ENCODE measurements around the gene UPF1.

DNA sequence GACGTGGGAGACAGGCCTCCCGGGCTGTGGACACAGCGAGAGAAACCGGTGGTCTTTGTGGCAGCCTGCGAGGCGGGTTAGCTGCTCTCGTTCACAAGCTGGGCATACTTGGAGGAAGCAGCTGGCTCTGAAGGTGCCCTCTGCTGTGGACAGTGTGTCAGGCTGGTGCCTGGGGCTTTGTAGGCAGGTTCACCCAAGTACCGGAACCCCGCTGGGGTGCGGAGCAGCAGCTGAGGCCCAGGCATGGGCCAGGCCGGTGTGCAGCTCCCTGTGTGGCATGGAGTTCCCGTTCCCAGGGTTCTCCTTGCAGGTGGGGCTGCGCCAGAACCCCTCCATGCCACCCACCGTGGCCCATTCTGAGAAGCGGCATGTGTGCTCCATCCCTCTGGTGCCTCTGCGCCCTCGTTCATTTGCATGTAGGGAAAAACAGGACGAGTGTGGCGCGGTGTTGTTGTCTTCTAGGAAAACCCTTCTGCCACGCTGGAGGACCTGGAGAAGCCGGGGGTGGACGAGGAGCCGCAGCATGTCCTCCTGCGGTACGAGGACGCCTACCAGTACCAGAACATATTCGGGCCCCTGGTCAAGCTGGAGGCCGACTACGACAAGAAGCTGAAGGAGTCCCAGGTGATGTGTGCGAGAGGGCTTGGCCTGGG is 20.0 kb downstream of the UPF1 start:
- TF ChIP-seq POLR2AphosphoS5 (IDR thresholded peaks at IDR 0.05; ENCODE audit: low read depth, low read length): 0 out of 2 replicates have a peak, but pooled peaks have one; percentile 1
- no peak for TF ChIP-seq POLR2A (IDR thresholded peaks at IDR 0.05; ENCODE audit: low read depth, low read length)
